Measurements from ENCODE around the gene MYO5B. TPM values are rescaled to one million over a fixed set of nuclear protein-coding genes. Genes with fewer than 3 reads are reported as not detected.

The MYO5B gene
- polyA plus RNA-seq, 1 donor from 2014 or later: 0.42 TPM

- Histone ChIP-seq H4K20me1 (ENCODE audit: insufficient read depth) (no peaks in the 10 kb centered on the region), H3K9me3 (ENCODE audit: low read length) (no peaks in the 10 kb centered on the region), H3K9me2 (ENCODE audit: insufficient read depth, low read length) (no peaks in the 10 kb centered on the region), H3F3A (ENCODE audit: insufficient read depth, low read length, poor library complexity, severe bottlenecking) (no peaks in the 10 kb centered on the region), H3K27ac (ENCODE audit: low read length) (no peak overlapping the region), H3K27me3 (ENCODE audit: insufficient read depth, low read depth, low read length) (no peaks in the 10 kb centered on the region), H3K4me2 (ENCODE audit: low read length) (no peak overlapping the region), H3K9ac (ENCODE audit: low read length) (no peak overlapping the region), H3K79me2 (replicated peaks; ENCODE audit: insufficient read depth, low read length) (no peaks in the 10 kb centered on the region), H3K36me3 (ENCODE audit: insufficient read depth, low read length) (no peaks in the 10 kb centered on the region), H2AFZ (ENCODE audit: low read depth, low read length) (no peak overlapping the region), H3K4me3 (ENCODE audit: low read length) (no peak overlapping the region)
- TF ChIP-seq EZH2 (IDR thresholded peaks at IDR 0.05; ENCODE audit: borderline replicate concordance, insufficient read depth, low read length, poor library complexity, severe bottlenecking): no peak
- TF ChIP-seq TAF1 (IDR thresholded peaks at IDR 0.05; ENCODE audit: low read depth): no peak
- TF ChIP-seq POLR2AphosphoS5 (IDR thresholded peaks at IDR 0.05): no peak
- TF ChIP-seq RAD21 (conservative IDR thresholded peaks at IDR 0.05): no peak
- TF ChIP-seq CTCF (IDR thresholded peaks at IDR 0.05; ENCODE audit: poor library complexity, severe bottlenecking): no peak
- no peak for TF ChIP-seq EP300 (conservative IDR thresholded peaks at IDR 0.05; ENCODE audit: poor library complexity, severe bottlenecking)
- no peak for TF ChIP-seq SMC3 (conservative IDR thresholded peaks at IDR 0.05; ENCODE audit: poor library complexity)
- TF ChIP-seq, protein P1, sequence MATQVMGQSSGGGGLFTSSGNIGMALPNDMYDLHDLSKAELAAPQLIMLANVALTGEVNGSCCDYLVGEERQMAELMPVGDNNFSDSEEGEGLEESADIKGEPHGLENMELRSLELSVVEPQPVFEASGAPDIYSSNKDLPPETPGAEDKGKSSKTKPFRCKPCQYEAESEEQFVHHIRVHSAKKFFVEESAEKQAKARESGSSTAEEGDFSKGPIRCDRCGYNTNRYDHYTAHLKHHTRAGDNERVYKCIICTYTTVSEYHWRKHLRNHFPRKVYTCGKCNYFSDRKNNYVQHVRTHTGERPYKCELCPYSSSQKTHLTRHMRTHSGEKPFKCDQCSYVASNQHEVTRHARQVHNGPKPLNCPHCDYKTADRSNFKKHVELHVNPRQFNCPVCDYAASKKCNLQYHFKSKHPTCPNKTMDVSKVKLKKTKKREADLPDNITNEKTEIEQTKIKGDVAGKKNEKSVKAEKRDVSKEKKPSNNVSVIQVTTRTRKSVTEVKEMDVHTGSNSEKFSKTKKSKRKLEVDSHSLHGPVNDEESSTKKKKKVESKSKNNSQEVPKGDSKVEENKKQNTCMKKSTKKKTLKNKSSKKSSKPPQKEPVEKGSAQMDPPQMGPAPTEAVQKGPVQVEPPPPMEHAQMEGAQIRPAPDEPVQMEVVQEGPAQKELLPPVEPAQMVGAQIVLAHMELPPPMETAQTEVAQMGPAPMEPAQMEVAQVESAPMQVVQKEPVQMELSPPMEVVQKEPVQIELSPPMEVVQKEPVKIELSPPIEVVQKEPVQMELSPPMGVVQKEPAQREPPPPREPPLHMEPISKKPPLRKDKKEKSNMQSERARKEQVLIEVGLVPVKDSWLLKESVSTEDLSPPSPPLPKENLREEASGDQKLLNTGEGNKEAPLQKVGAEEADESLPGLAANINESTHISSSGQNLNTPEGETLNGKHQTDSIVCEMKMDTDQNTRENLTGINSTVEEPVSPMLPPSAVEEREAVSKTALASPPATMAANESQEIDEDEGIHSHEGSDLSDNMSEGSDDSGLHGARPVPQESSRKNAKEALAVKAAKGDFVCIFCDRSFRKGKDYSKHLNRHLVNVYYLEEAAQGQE (IDR thresholded peaks at IDR 0.05; ENCODE audit: borderline replicate concordance): no peak
- TF ChIP-seq MXI1 (conservative IDR thresholded peaks at IDR 0.05; ENCODE audit: poor library complexity, severe bottlenecking): no peak
Observed at GRCh38 chr18:50158866-50159653, 35.9 kb downstream of the MYO5B start.

GRCh38 chr18:50155406-50155805 lies 39.5 kb downstream of the MYO5B start:
- no peak overlapping the region for H3K27ac ChIP-seq (ENCODE audit: low read length)
- no peaks in the 10 kb centered on the region for H3F3A ChIP-seq (ENCODE audit: insufficient read depth, low read length, poor library complexity, severe bottlenecking)
- H3K9ac ChIP-seq (ENCODE audit: low read length): no peak overlapping the region
- TF ChIP-seq RAD21 (conservative IDR thresholded peaks at IDR 0.05) (no peak), MXI1 (conservative IDR thresholded peaks at IDR 0.05; ENCODE audit: poor library complexity, severe bottlenecking) (no peak), SMC3 (conservative IDR thresholded peaks at IDR 0.05; ENCODE audit: poor library complexity) (no peak), POLR2AphosphoS5 (IDR thresholded peaks at IDR 0.05) (no peak), CTCF (IDR thresholded peaks at IDR 0.05; ENCODE audit: poor library complexity, severe bottlenecking) (no peak), EP300 (conservative IDR thresholded peaks at IDR 0.05; ENCODE audit: poor library complexity, severe bottlenecking) (no peak), TAF1 (IDR thresholded peaks at IDR 0.05; ENCODE audit: low read depth) (no peak), EZH2 (IDR thresholded peaks at IDR 0.05; ENCODE audit: borderline replicate concordance, insufficient read depth, low read length, poor library complexity, severe bottlenecking) (no peak)
- TF ChIP-seq, protein P1 (IDR thresholded peaks at IDR 0.05; ENCODE audit: borderline replicate concordance): no peak
- H3K9me3 ChIP-seq (ENCODE audit: low read length): no peaks in the 10 kb centered on the region
- H3K9me2 ChIP-seq (ENCODE audit: insufficient read depth, low read length): no peaks in the 10 kb centered on the region
- H4K20me1 ChIP-seq (ENCODE audit: insufficient read depth): no peaks in the 10 kb centered on the region
- no peak overlapping the region for H3K4me3 ChIP-seq (ENCODE audit: low read length)
- H2AFZ ChIP-seq (ENCODE audit: low read depth, low read length): no peak overlapping the region
- H3K4me2 ChIP-seq (ENCODE audit: low read length): no peak overlapping the region
- H3K27me3 ChIP-seq (ENCODE audit: insufficient read depth, low read depth, low read length): no peaks in the 10 kb centered on the region
- no peaks in the 10 kb centered on the region for H3K36me3 ChIP-seq (ENCODE audit: insufficient read depth, low read length)
- no peaks in the 10 kb centered on the region for H3K79me2 ChIP-seq (replicated peaks; ENCODE audit: insufficient read depth, low read length)
